ACC112 (cell line): ENCODE measurements around the gene GNA15.

ENCODE experiments used
- H2AFZ ChIP-seq: fragments of 200-600 bp; sonication (generic); one replicate; pipeline ENCODE4 v1.6.0; 2017; ENCODE audit warnings: antibody characterized with exemption, low read length; ENCODE audit not compliant: unreplicated experiment
- H3K27ac ChIP-seq: fragments of 200-600 bp; sonication (generic); 2 replicates; pipeline ENCODE4 v1.5.1; 2014; ENCODE audit warnings: low read depth, mild to moderate bottlenecking, antibody characterized with exemption, low read length, moderate library complexity
- H3K27me3 ChIP-seq: fragments of 200-600 bp; sonication (generic); 2 replicates; pipeline ENCODE4 v1.6.1; 2014; ENCODE audit warnings: mild to moderate bottlenecking, antibody characterized with exemption, low read length, moderate library complexity, mixed read lengths; ENCODE audit not compliant: insufficient read depth
- H3K36me3 ChIP-seq: fragments of 200-600 bp; sonication (generic); 2 replicates; pipeline ENCODE4 v1.6.1; 2016; ENCODE audit warnings: mild to moderate bottlenecking, antibody characterized with exemption, low read length, moderate library complexity, mixed read lengths; ENCODE audit not compliant: insufficient read depth
- H3K4me1 ChIP-seq: fragments of 200-600 bp; sonication (generic); one replicate; pipeline ENCODE4 v1.6.1; 2016; ENCODE audit warnings: low read length, mixed read lengths; ENCODE audit not compliant: insufficient read depth, unreplicated experiment, control insufficient read depth
- H3K4me3 ChIP-seq: fragments of 200-600 bp; sonication (generic); 2 replicates; pipeline ENCODE4 v1.5.1; 2014; ENCODE audit warnings: mild to moderate bottlenecking, low read depth, low read length
- H3K79me2 ChIP-seq: fragments of 200-600 bp; sonication (generic); one replicate; pipeline ENCODE4 v1.6.0; 2016; ENCODE audit warnings: low read length; ENCODE audit not compliant: control insufficient read depth, unreplicated experiment, insufficient read depth

Gene GNA15

DNA sequence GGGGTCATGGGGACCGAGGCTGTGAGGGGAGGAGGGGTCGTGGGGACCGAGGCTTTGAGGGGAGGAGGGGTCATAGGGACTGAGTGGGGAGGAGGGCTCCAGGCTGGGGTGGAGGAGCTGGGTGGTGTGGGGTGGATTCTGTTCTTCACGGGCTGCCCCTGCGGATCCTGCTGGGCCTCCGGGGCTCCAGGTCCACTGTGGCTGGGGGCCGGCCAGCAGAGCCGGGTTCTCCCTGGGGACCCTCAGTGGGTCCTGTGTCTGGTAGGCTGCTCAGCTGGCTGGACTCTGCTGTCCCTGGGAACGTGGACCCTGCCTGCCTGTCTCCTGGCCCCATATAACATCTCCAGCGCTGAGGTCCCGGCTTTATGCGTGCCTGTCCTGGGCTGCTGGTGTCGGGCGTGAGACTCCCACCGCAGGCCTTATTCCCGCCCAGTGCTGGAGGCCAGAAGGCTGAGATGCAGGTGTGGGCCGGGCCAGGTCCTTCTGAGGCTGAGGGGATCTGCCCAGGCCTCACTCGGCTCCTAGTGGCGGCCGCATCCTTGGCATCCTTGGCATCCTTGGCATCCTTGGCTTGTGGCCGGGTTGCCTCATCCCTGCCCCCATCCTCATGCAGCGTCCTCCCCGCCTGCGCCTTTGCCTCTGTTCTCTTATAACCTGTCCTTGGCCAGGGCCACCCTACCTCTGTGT lies 19.8 kb upstream of the GNA15 start:
- Histone ChIP-seq H3K4me3 (no peak overlapping the region), H3K27me3 (no peaks in the 10 kb centered on the region), H3K79me2 (peaks cover 9% of the 10 kb centered on the region), H3K27ac (no peak overlapping the region), H2AFZ (no peak overlapping the region), H3K4me1 (no peaks in the 10 kb centered on the region), H3K36me3 (no peaks in the 10 kb centered on the region)

DNA sequence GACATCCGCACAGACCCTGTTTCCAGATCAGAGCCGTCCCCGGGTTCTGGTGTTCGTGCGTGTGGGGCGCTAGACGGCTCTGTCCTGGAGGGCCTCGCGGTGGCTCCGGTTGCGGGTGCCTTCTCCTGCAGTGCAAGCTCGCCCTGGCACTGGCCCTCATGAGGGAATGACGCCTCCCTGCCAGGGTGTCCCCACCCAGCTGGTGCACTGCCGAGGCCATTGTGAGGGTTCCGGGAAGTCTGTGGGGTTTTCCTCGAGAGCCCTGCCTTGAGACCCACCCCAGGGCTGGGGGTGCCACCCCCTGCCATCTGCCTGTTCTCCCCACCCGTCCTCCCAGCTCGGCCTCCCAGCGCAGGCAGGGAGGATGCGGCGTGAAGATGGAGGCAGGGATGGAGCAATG lies 19.2 kb upstream of the GNA15 start:
- H3K79me2 ChIP-seq = peaks cover 8% of the 10 kb centered on the region
- H3K4me3 ChIP-seq = no peak overlapping the region
- H3K4me1 ChIP-seq = no peaks in the 10 kb centered on the region
- H2AFZ ChIP-seq = no peak overlapping the region
- H3K36me3 ChIP-seq = no peaks in the 10 kb centered on the region
- no peaks in the 10 kb centered on the region for H3K27me3 ChIP-seq
- H3K27ac ChIP-seq = no peak overlapping the region

DNA sequence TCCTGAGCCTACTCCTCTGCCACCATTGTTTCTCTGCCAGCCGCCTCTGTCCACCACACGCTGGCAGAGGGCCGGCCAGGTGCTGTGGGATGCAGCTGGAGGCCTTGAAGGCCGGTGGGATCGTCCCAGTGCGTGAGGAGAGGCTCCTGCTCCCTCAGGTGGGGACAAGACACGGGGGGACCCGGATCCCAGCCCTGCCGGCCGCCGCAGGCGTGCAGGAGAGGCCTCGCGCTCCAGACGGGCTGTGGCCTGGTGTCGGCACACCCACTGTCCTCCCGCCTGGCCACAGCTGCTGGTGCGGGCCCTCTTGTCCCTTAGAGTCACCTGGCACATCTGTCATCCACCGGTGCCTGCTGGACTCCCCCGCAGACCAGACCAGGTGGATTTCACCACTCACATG lies 18.1 kb upstream of the GNA15 start:
- H3K4me1 ChIP-seq = no peaks in the 10 kb centered on the region
- H3K36me3 ChIP-seq = no peaks in the 10 kb centered on the region
- H2AFZ ChIP-seq = no peak overlapping the region
- H3K27me3 ChIP-seq = no peaks in the 10 kb centered on the region
- H3K4me3 ChIP-seq = no peak overlapping the region
- H3K27ac ChIP-seq = no peak overlapping the region
- H3K79me2 ChIP-seq = no peaks in the 10 kb centered on the region

DNA sequence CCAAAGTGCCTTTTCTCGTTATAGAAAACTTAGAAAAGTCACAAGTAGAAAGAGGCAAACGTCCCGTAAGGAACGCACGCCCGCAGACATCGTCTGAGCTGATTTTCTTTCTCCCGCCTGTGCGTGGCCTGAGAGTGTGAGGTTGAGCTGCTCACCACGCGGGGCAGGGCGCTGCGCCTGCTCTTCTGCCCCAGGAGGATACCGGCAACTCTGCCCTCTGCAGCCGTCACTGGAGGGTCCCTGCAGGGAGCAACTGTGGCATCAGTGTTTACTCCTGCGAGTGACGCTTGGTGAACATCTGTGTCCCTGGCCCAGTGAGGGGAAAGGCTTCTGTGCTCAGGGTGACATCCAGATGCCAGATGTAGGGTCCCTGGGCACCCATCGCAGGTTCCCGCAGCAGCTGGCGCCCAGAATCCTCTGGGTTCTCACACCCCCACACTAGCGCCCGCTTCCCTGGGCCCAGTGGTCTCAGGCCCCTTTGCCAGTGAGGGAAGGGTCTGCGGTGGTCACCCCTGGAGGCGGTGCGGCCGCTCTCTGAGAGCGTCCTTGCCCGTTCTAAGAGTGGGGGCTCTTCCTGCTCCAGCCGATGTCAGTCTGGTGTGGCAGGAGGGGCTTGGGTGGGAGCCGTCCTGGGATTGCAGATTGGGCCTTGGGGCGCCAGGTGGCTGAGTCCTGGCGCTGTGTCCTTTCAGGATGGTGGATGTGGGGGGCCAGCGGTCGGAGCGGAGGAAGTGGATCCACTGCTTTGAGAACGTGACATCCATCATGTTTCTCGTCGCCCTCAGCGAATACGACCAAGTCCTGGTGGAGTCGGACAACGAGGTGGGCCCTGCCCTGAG lies 17.4 kb upstream of the GNA15 start:
- H3K27me3 ChIP-seq = no peaks in the 10 kb centered on the region
- H3K36me3 ChIP-seq = no peaks in the 10 kb centered on the region
- no peaks in the 10 kb centered on the region for H3K79me2 ChIP-seq
- H3K4me1 ChIP-seq = no peaks in the 10 kb centered on the region
- H3K27ac ChIP-seq = no peak overlapping the region
- no peak overlapping the region for H2AFZ ChIP-seq
- H3K4me3 ChIP-seq = no peak overlapping the region

DNA sequence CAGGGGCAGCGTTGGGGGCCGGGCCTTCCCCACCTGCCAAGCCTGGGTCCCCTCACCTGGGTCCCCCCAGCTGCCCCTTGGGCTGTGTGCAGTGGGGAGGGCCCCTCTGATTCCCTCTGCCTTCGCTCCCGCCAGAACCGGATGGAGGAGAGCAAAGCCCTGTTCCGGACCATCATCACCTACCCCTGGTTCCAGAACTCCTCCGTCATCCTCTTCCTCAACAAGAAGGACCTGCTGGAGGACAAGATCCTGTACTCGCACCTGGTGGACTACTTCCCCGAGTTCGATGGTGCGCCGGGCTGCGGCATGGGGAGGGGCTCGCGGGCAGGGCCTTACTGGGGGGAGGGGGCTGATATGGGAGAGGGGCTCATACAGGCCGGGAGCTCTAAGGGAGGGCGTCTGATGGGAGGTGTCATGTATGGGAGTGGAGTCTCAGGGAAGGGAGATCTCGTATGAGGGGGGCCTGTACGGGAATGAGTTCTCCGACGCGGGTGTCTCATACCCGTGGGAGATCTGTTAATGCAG lies 16.7 kb upstream of the GNA15 start:
- Histone ChIP-seq H3K36me3 (no peaks in the 10 kb centered on the region), H3K27ac (no peak overlapping the region), H3K27me3 (no peaks in the 10 kb centered on the region), H3K79me2 (no peaks in the 10 kb centered on the region), H3K4me3 (no peak overlapping the region), H2AFZ (no peak overlapping the region), H3K4me1 (no peaks in the 10 kb centered on the region)

DNA sequence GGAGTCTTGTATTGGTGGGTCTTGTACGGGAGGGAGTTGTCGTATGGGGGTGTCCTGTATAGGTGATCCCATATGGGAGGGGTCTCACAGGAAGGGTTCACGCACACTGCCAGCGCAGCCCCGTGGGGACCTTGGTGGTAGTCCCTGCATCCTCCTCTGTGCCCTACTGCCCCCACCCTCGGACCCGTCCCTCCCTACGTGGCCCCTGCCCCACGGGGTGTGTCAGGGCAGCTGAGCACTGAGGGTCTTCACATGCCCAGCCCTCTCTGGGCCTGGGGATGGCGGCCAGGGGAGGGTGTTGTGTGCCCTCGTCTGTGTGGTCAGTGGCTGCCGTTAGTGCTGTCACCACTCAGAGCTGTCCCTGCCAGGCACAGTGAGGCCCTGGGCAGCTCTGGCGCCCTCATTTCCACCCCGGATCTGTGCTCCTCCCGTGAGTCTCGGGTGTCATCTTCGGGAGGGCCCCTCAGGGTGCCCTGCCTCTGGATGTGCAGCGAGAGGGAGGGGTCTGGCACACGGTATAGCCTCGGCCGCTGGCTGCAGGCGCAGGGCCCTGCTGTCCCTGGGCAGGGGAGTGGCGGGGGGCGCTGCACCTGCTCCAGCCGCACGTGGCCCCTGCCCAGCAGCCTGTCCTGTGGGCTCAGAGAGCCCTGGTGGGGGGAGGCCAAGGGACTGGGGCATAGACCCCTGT lies 16.0 kb upstream of the GNA15 start:
- Histone ChIP-seq H3K4me3 (no peak overlapping the region), H3K4me1 (no peaks in the 10 kb centered on the region), H3K79me2 (no peaks in the 10 kb centered on the region), H2AFZ (no peak overlapping the region), H3K27ac (no peak overlapping the region), H3K36me3 (no peaks in the 10 kb centered on the region), H3K27me3 (no peaks in the 10 kb centered on the region)

DNA sequence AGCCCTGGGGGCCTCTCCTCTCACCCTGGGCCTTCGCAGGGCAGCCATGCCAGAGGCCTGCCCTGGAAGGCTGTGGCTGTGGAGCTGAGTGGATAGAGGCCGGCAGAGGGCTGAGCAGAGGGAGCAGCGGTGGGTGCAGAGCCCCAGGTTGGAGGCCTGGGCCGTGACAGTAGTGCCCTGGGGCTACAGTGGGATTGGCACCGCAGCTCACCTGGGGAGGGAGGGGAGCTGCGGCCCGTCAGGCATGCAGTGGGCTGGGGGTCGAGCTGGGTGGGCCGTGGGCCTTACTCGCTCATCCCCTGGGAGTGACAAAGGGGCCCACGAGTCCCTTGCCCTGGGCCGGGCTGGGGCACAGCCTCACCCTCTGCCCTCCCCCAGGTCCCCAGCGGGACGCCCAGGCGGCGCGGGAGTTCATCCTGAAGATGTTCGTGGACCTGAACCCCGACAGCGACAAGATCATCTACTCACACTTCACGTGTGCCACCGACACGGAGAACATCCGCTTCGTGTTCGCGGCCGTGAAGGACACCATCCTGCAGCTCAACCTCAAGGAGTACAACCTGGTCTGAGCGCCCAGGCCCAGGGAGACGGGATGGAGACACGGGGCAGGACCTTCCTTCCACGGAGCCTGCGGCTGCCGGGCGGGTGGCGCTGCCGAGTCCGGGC lies 15.1 kb upstream of the GNA15 start:
- no peaks in the 10 kb centered on the region for H3K79me2 ChIP-seq
- no peak overlapping the region for H3K27ac ChIP-seq
- H3K4me3 ChIP-seq = no peak overlapping the region
- H3K27me3 ChIP-seq = no peaks in the 10 kb centered on the region
- H3K36me3 ChIP-seq = no peaks in the 10 kb centered on the region
- H3K4me1 ChIP-seq = no peaks in the 10 kb centered on the region
- no peak overlapping the region for H2AFZ ChIP-seq

DNA sequence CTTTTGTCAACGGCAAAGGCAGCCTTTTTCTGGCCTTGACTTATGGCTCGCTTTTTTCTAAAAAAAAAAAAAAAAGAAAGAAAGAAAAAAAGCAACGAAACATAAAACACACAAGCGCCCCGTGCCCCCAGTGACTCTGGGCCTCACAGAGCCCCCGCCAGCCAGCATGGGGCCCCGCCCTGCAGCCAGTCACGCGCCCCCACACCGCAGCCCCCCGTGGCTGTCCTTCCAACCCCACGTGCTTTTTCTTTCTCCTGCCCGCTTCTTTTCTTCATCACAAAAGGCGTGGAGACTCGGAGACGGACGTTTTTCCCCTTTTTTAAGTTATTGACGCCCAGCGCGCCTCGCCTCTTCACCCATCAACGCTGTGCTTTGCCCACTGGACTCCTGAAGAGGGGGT lies 14.4 kb upstream of the GNA15 start:
- no peaks in the 10 kb centered on the region for H3K4me1 ChIP-seq
- no peaks in the 10 kb centered on the region for H3K27me3 ChIP-seq
- no peaks in the 10 kb centered on the region for H3K36me3 ChIP-seq
- H2AFZ ChIP-seq = no peak overlapping the region
- H3K27ac ChIP-seq = no peak overlapping the region
- H3K4me3 ChIP-seq = no peak overlapping the region
- no peaks in the 10 kb centered on the region for H3K79me2 ChIP-seq

DNA sequence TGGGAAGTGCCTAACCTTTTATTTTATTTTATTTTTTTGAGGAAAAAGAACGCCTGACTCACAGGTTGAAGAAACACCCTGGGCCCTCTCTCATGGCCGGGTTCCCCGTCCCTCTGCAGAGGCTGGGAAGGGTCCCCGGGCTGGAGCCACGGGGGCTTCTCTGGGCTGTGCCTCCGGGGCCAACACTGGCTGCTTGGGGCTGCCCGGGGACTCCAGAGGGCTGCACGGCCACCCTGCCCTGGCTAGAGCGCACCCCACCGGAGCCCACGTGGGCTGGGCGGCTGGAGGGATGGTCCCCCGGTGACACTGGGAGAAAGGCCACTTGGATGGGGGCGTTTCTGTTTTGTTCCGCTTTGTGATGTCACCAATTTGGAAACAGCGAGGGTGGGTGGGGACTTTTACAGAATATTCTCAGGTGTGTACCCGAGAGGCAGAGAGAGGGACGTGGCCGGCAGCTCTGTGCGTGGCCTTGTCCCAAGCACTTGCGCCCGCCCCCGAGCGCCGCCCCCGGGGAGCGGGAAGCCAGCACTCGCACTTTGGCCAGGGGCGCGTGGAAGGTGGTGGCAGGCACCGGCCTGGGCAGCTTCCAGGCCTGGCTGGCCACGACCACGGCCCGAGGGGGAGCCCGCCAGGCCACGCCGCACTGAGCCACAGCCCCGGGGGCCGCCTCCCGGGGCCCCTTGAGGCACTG lies 13.9 kb upstream of the GNA15 start:
- no peak overlapping the region for H2AFZ ChIP-seq

DNA sequence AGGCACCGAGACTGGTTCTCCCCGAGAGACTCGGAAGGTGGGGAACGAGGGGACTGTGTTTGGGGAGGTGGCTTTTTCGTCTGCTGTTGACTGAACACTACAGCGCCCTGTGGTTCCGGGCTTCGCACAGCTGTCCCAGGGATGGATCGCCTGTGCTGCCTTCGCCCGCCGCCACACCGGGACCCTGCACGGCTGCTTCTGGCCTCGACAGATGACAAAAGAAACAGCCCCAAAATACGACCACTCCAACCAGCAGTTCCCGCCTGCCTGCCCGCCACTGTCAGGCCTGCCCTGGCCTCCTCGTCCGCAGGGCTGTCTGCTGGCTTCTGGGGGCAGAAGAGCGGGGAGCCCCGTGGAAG lies 13.3 kb upstream of the GNA15 start:
- Histone ChIP-seq H3K27me3 (no peaks in the 10 kb centered on the region), H3K4me1 (no peaks in the 10 kb centered on the region), H2AFZ (no peak overlapping the region)

More for the DNA sequence above, 13.9 kb upstream of the GNA15 start:
- H3K4me1 ChIP-seq = no peaks in the 10 kb centered on the region
- H3K27ac ChIP-seq = no peak overlapping the region
- H3K27me3 ChIP-seq = no peaks in the 10 kb centered on the region
- no peaks in the 10 kb centered on the region for H3K36me3 ChIP-seq
- no peaks in the 10 kb centered on the region for H3K79me2 ChIP-seq
- H3K4me3 ChIP-seq = no peak overlapping the region

More for the DNA sequence above, 13.3 kb upstream of the GNA15 start:
- Histone ChIP-seq H3K27ac (no peak overlapping the region), H3K79me2 (no peaks in the 10 kb centered on the region), H3K36me3 (no peaks in the 10 kb centered on the region), H3K4me3 (no peak overlapping the region)
